Measurements from ENCODE around the gene SHROOM4.

SHROOM4 gene

DNA sequence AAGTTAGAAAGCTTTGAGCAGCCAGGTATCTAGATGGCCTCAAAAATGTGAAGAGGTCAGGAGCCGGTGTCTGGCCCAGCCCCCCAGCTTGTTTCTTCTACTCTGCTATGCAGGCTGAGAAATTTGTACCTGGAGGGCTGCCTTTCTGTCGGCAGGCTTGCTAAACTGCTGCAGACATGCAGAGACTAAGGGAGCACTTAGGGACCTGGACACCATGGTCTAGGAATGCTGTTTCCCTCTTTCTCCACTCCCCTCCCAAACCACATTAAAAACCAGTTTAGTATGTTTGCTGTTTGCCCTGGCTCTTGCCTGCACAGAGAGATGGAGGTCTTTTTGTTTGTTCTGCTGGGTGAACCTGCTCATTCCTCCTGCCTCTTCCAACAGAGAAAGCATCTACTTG is 186.3 kb downstream of the SHROOM4 start:
- DNase-seq (ENCODE audit: low read depth): no peak
- no peak overlapping the region for H3K4me3 ChIP-seq (ENCODE audit: low read length)
- TF ChIP-seq, protein P1, sequence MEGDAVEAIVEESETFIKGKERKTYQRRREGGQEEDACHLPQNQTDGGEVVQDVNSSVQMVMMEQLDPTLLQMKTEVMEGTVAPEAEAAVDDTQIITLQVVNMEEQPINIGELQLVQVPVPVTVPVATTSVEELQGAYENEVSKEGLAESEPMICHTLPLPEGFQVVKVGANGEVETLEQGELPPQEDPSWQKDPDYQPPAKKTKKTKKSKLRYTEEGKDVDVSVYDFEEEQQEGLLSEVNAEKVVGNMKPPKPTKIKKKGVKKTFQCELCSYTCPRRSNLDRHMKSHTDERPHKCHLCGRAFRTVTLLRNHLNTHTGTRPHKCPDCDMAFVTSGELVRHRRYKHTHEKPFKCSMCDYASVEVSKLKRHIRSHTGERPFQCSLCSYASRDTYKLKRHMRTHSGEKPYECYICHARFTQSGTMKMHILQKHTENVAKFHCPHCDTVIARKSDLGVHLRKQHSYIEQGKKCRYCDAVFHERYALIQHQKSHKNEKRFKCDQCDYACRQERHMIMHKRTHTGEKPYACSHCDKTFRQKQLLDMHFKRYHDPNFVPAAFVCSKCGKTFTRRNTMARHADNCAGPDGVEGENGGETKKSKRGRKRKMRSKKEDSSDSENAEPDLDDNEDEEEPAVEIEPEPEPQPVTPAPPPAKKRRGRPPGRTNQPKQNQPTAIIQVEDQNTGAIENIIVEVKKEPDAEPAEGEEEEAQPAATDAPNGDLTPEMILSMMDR (conservative IDR thresholded peaks at IDR 0.05; ENCODE audit: low read depth, low read length): no peak

DNA sequence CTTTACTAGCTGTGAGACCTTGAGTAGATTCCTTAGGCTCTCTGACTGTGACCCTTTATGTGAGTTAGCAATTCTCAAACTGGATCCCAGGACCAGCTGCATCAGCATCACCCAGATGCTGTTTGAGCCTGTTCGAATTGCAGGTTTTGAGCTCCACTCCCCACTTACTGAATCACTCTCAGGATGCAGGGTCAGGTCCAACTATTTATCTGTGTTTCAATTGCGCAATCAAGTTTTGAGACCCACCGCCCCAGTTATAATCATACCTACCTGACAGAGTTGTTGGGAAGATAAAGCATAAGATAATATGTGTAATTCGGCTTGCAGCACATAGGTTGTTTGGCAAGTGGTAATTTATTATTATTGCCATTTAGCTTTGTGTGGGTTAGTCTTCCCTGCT is 187.6 kb downstream of the SHROOM4 start:
- DNase-seq (ENCODE audit: low read depth): no peak
- TF ChIP-seq, protein P1 (conservative IDR thresholded peaks at IDR 0.05; ENCODE audit: low read depth, low read length): no peak
- H3K4me3 ChIP-seq (ENCODE audit: low read length): no peak overlapping the region

DNA sequence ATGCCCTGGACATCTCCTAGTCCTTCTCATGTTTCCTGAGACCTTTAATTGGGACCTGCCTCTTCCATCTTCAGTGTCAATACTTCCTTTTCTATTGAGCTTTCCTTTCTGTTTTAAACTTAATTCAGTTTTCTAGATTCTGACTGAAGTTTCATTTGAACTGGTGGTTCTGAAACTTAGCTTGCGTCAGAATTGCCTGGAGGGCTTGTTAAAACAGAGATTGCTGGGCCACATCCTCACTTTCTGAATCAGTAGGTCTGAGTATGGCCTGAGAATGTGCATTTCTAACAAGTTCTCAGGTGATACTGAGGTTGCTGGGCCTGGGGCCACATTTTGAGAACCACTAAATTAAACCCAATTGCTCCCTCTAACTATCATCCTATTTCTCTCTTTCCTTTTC is 191.2 kb downstream of the SHROOM4 start:
- no peak overlapping the region for H3K4me3 ChIP-seq (ENCODE audit: low read length)
- DNase-seq (ENCODE audit: low read depth): no peak
- TF ChIP-seq, protein P1 (conservative IDR thresholded peaks at IDR 0.05; ENCODE audit: low read depth, low read length): no peak

DNA sequence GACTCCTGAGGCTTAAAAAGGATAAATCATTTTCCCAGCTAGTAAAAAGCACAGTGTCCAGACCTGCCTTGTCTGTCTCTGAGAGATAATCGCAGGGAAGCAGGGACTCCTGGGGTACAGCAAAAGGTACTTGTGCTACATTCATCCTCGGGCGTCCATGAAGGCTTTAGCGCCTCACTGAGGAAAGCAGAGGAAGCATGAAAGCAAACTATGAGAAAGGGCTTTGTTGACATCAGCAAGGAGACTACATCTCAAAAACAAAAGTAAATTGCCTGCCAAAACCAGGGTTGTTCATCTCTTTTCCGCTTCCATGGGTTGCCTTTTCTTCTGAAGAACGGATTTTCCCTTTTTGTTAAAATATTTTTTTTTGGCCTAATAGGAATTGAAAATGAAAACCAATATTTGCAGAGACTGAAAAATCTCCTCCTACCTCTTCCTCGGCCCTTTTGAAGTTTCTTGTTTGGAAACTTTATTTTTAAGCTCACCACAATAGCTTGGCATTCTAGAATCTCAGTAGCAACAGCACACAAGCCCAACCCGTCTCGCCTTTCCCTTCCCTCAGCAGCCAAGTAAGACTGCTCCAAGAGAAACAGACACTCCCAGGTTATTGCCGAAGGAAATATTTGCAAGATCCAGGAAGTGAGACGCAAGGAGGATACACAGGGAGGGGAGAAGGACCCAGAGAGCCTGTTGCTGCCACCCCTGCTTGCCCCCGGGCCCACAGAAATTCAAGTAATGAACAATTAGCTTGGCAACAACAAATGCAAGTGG is 195.0 kb downstream of the SHROOM4 start:
- TF ChIP-seq, protein P1 (conservative IDR thresholded peaks at IDR 0.05; ENCODE audit: low read depth, low read length): no peak
- no peak for DNase-seq (ENCODE audit: low read depth)
- H3K4me3 ChIP-seq (ENCODE audit: low read length): no peak overlapping the region

DNA sequence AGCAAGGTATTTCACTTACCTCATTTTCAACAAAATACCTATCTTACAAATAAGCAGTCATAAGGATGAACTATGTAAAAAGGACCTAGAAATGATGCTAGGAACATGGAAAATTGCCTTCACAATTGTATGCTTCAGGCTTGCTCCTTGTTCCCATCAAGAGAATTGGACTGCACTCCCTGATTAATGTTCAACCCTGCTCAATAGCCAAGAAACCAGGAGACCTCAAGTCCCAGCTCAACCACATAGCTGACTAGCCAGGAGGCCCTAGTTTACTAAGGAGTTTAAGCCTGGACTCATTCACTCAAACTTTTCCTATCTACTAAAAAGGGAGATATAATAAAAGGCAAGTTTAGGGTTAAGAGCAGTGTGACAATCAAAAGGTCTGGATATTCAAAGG is 196.8 kb downstream of the SHROOM4 start:
- TF ChIP-seq, protein P1 (conservative IDR thresholded peaks at IDR 0.05; ENCODE audit: low read depth, low read length): no peak
- DNase-seq (ENCODE audit: low read depth): no peak
- no peak overlapping the region for H3K4me3 ChIP-seq (ENCODE audit: low read length)

DNA sequence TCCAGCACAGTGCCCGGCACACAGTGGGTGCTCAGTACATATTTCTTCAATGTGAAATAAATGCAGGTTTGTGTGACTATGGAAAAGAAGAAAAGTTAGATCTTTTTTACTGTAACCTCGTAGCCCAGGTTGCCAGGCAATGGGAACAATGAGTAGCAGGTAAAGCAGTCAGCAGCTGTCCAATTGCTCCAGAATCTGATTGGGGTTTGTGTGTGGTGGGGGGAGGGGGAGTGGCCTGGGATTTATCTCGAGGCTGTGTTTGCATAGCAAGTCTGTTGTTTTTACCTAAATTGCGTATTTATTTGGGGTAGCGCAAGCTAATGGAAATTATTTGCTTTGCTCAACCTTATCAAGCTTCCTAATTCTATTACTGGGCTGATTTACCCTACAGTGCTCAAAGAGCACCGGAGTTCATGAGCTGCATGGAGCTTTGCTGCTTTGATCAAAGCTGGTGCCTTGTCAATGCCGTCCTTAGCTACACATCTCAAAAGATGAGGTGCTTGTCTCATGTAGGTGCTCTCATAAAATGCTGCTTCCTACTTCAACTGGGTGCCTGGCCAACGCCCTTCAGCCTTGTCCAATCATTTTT is 198.3 kb downstream of the SHROOM4 start:
- DNase-seq (ENCODE audit: low read depth): no peak
- no peak overlapping the region for H3K4me3 ChIP-seq (ENCODE audit: low read length)
- TF ChIP-seq, protein P1 (conservative IDR thresholded peaks at IDR 0.05; ENCODE audit: low read depth, low read length): no peak

DNA sequence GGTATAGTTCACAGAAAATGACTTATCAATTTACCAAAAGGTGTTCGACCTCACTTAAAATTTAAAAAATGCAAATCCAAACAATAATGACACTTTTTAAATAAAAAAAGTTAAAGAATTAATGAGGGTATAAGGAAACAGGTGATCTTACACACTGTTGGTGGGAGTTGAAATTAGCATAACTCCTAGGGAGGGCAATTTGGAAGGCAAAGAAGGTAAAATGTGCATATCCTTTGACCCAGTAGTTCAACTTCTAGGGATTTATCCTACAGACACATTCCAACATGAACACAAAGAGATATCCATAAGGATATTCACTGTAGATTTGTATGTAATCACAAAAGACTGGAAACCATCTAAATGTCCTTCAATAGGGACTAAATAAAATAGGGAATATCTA is 199.5 kb downstream of the SHROOM4 start:
- no peak for DNase-seq (ENCODE audit: low read depth)
- TF ChIP-seq, protein P1 (conservative IDR thresholded peaks at IDR 0.05; ENCODE audit: low read depth, low read length): no peak
- no peak overlapping the region for H3K4me3 ChIP-seq (ENCODE audit: low read length)

All from retinal pigment epithelial cell (primary cell).